22Rv1 (cell line): ENCODE results near the gene ATP10B.

Source experiments
- CTCF ChIP-seq: fragments of 450-650 bp; IDR thresholded peaks from 2 replicates; pipeline ENCODE4 v1.5.1; 2017; ENCODE audit warnings: mild to moderate bottlenecking
- ZFX ChIP-seq: fragments of 450-650 bp; IDR thresholded peaks from 2 replicates; pipeline ENCODE4 v1.6.1; 2017; ENCODE audit warnings: antibody characterized with exemption, borderline replicate concordance

DNA sequence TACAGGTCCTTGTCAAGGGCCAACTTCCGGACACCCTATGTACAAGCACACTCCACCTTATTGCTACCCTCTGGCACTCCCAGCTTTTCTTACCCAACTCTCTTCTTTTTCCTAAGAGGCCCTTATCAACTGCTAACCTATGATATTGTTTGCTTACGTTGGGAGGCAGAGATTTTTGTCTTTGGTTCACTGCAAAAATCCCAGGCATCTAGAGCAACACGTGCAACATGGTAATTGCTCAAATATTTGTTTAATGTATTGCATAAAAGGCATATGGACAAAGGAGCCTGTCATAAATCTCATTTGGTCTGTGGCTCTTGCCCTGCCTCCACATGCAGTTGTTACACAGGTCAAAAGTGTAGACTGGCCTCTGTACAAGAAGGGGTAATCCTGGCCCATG is 35.8 kb upstream of the ATP10B start:
- no peak for TF ChIP-seq CTCF
- TF ChIP-seq ZFX: no peak
